OCI-LY7 (cell line): ENCODE data around the gene KRTAP5-4. TPM values are rescaled to one million over a fixed set of nuclear protein-coding genes. Genes with fewer than 3 reads are reported as not detected.
"Not testable (repeated sequence)": the region's sequence is repeated elsewhere in the genome, so short reads cannot be mapped to it uniquely, and the experiment has no call there.

ENCODE experiments used
- BruUV-seq: library from RNA; stranded (reverse); fragments of 400-500 nt; replicated peaks from 2 replicates; lab custom pipeline; 2021; lab: Mats Ljungman, UMichigan
- CTCF ChIA-PET: fragments of 300-600 bp; sonication (Branson Sonifier 250); formaldehyde crosslinking; loops from one replicate; lab custom pipeline; 2022; ENCODE audit warnings: antibody characterized with exemption; ENCODE audit not compliant: unreplicated experiment; lab: Charles Lee
- POLR2A ChIA-PET: fragments of 300-600 bp; sonication (Branson Sonifier 250); formaldehyde crosslinking; loops from one replicate; lab custom pipeline; 2022; ENCODE audit warnings: antibody characterized with exemption; lab: Charles Lee
- DNase-seq: peaks from one replicate; pipeline ENCODE4 v3.0.0-alpha.2; 2015; ENCODE audit warnings: low spot score
- H2AFZ ChIP-seq: fragments of 200-600 bp; sonication (generic), shearing (Covaris generic); 2 replicates; pipeline ENCODE4 v1.6.1; 2014; ENCODE audit warnings: mild to moderate bottlenecking, antibody characterized with exemption, low read length, moderate library complexity
- H3K27ac ChIP-seq: fragments of 200-600 bp; sonication (generic); 2 replicates; pipeline ENCODE4 v1.5.1; 2014; ENCODE audit warnings: mixed run types, low read depth, mild to moderate bottlenecking, moderate library complexity, low read length, inconsistent platforms; ENCODE audit not compliant: poor library complexity, severe bottlenecking
- H3K36me3 ChIP-seq: fragments of 200-600 bp; sonication (generic); 2 replicates; pipeline ENCODE4 v1.6.1; 2014; ENCODE audit warnings: mild to moderate bottlenecking, antibody characterized with exemption, low read length, moderate library complexity, mixed read lengths; ENCODE audit not compliant: insufficient read depth
- H3K4me1 ChIP-seq: fragments of 200-600 bp; sonication (generic); 2 replicates; pipeline ENCODE4 v1.5.1; 2014; ENCODE audit warnings: mild to moderate bottlenecking, low read length; ENCODE audit not compliant: insufficient read depth, poor library complexity, severe bottlenecking
- H3K4me2 ChIP-seq: fragments of 200-600 bp; sonication (generic); 2 replicates; pipeline ENCODE4 v1.6.1; 2014; ENCODE audit warnings: mild to moderate bottlenecking, low read length
- H3K4me3 ChIP-seq: fragments of 200-600 bp; sonication (generic); 2 replicates; pipeline ENCODE4 v1.5.1; 2014; ENCODE audit warnings: mild to moderate bottlenecking, low read depth, low read length; ENCODE audit not compliant: poor library complexity, severe bottlenecking
- H3K79me2 ChIP-seq: fragments of 200-600 bp; sonication (generic); 2 replicates; pipeline ENCODE4 v1.6.1; 2016; ENCODE audit warnings: low read depth, mild to moderate bottlenecking, low read length, moderate library complexity, mixed read lengths; ENCODE audit not compliant: insufficient read depth
- H3K9me2 ChIP-seq: fragments of 200-600 bp; sonication (generic); 2 replicates; pipeline ENCODE4 v1.6.1; 2016; ENCODE audit warnings: mild to moderate bottlenecking, low read length, mixed read lengths; ENCODE audit not compliant: insufficient read depth
- H3K9me3 ChIP-seq: fragments of 200-600 bp; sonication (generic); 2 replicates; pipeline ENCODE4 v1.6.1; 2014; ENCODE audit warnings: mild to moderate bottlenecking, mixed run types, low read length, mixed read lengths
- H4K20me1 ChIP-seq: fragments of 200-600 bp; sonication (generic); 2 replicates; pipeline ENCODE4 v1.6.1; 2014; ENCODE audit warnings: mild to moderate bottlenecking, antibody characterized with exemption, low read length, moderate library complexity, mixed read lengths; ENCODE audit not compliant: insufficient read depth
- EZH2phosphoT487 ChIP-seq: fragments of 200-600 bp; sonication (generic); IDR thresholded peaks from 2 replicates; pipeline ENCODE4 v1.6.1; 2018; ENCODE audit warnings: low read depth, borderline replicate concordance, mild to moderate bottlenecking, mixed run types, antibody characterized with exemption, low read length, moderate library complexity, mixed read lengths
- intact Hi-C: fragments of 100-400 bp; cut with micrococcal nuclease; formaldehyde crosslinking; loops from one replicate; pipeline ENCODE4 v1.10.0; 2022; ENCODE audit not compliant: unreplicated experiment
- total RNA-seq, 2 experiments: library from RNA; depleted of rRNA in 1 of 2; stranded (reverse); fragments of >200 nt in 1 of 2; shearing (Covaris generic) in 1 of 2; gene quantifications; 2 replicates each; pipeline ENCODE4 v1.2.3, GENCODE V29; 2014 to 2022
- TF ChIP-seq, protein P1 (sequence below): fragments of 200-600 bp; sonication (generic); conservative IDR thresholded peaks from 2 replicates; pipeline ENCODE4 v1.5.1; 2014; ENCODE audit warnings: mild to moderate bottlenecking, antibody characterized with exemption, low read length, moderate library complexity, mixed read lengths

KRTAP5-4 gene
- total RNA-seq, 2 experiments from 2014 or later, result not detected

DNA sequence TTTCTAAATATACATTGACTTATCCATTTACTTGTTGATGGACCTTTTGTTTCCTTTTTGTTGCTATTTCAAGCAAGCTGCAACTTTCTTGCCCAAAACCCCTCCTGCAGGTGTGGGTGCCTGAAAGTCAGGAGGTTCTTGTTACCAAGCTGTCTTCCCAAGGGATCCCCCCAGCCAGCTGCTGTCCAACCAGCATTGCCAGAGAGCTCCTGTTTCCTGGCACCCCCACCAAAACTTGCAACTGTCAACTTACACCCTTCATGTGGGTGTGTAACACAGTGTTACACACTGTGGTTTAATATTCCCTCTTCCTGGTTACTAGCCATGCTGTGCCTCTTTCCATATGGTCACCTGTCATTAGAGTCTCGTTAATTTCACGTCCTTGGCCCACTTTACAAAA lies 35.2 kb downstream of the KRTAP5-4 start:
- DNase-seq, result no peak
- no TSS peak for BruUV-seq
- H3K4me1 ChIP-seq, result no peaks in the 10 kb centered on the region
- no peaks in the 10 kb centered on the region for H3K9me2 ChIP-seq
- ChIA-PET CTCF (no interaction called here), POLR2A (interaction anchor here (0.7 kb wide), 1 partner anchor 1055 kb away, joined by 3 read pairs; no protein-coding TSS in a partner anchor)
- no peaks in the 10 kb centered on the region for H3K36me3 ChIP-seq
- TF ChIP-seq, protein P1, sequence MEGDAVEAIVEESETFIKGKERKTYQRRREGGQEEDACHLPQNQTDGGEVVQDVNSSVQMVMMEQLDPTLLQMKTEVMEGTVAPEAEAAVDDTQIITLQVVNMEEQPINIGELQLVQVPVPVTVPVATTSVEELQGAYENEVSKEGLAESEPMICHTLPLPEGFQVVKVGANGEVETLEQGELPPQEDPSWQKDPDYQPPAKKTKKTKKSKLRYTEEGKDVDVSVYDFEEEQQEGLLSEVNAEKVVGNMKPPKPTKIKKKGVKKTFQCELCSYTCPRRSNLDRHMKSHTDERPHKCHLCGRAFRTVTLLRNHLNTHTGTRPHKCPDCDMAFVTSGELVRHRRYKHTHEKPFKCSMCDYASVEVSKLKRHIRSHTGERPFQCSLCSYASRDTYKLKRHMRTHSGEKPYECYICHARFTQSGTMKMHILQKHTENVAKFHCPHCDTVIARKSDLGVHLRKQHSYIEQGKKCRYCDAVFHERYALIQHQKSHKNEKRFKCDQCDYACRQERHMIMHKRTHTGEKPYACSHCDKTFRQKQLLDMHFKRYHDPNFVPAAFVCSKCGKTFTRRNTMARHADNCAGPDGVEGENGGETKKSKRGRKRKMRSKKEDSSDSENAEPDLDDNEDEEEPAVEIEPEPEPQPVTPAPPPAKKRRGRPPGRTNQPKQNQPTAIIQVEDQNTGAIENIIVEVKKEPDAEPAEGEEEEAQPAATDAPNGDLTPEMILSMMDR, result no peak
- TF ChIP-seq EZH2phosphoT487, result no peak
- intact Hi-C loops, result no loop called here
- H4K20me1 ChIP-seq, result no peaks in the 10 kb centered on the region
- H3K79me2 ChIP-seq, result no peaks in the 10 kb centered on the region
- no peak overlapping the region for H3K27ac ChIP-seq
- H3K9me3 ChIP-seq, result no peaks in the 10 kb centered on the region
- H3K4me2 ChIP-seq, result no peak overlapping the region
- no peak overlapping the region for H3K4me3 ChIP-seq
- H2AFZ ChIP-seq, result no peak overlapping the region

- H3K9me2 ChIP-seq, POLR2A ChIA-PET, H3K9me3 ChIP-seq: not testable (repeated sequence)
Measured at GRCh38 chr11:1584661-1585370, 37.1 kb downstream of the KRTAP5-4 start, which contains the start of gene KRTAP5-1. TSS of gene KRTAP5-1 (minus strand) at chr11:1585283. CDS start at chr11:1585249, 34 bp downstream.

DNA sequence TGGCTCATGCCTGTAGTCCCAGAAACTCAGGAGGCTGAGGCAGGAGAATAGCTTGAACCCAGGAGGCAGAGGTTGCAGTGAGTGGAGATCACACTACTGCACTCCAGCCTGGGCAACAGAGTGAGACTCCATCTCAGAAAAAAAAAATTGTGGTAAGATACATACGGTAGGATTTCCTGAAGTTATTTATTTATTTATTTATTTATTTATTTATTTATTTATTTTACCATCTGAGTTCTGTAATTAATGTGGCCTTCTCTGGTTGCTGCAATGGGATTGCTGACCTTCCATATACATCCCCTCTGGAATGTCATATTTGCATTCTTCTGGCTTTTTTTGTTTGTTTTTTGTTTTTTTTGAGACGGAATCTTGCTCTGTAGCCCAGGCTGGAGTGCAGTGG lies 39.0 kb downstream of the KRTAP5-4 start:
- H2AFZ ChIP-seq, H3K9me2 ChIP-seq, BruUV-seq, H3K36me3 ChIP-seq, H3K4me1 ChIP-seq, intact Hi-C loops, H3K9me3 ChIP-seq, H3K79me2 ChIP-seq, POLR2A ChIA-PET, CTCF ChIA-PET, H4K20me1 ChIP-seq, H3K4me2 ChIP-seq, H3K4me3 ChIP-seq, DNase-seq, H3K27ac ChIP-seq: not testable (repeated sequence)

More at GRCh38 chr11:1584661-1585370, 37.1 kb downstream of the KRTAP5-4 start, which contains the start of gene KRTAP5-1:
- H3K36me3 ChIP-seq, H3K27ac ChIP-seq, DNase-seq, intact Hi-C loops, H3K4me1 ChIP-seq, H3K4me3 ChIP-seq, H4K20me1 ChIP-seq, H3K79me2 ChIP-seq, CTCF ChIA-PET, H2AFZ ChIP-seq, BruUV-seq, H3K4me2 ChIP-seq: not testable (repeated sequence)
